WERI-Rb-1 (cell line): ENCODE data around the gene ITSN1.

Experiments used
- DNase-seq: peaks from one replicate; pipeline ENCODE4 v3.0.0-alpha.2; 2020
- H3K27ac ChIP-seq: fragments of 250-450 bp; sonication (Bioruptor Pico); 2 replicates; pipeline ENCODE4 v1.5.1; 2020; ENCODE audit warnings: mild to moderate bottlenecking, moderate library complexity
- H3K27me3 ChIP-seq: fragments of 250-450 bp; sonication (Bioruptor Pico); 2 replicates; pipeline ENCODE4 v1.5.1; 2021; ENCODE audit warnings: mild to moderate bottlenecking, low read depth, moderate library complexity; ENCODE audit not compliant: insufficient read depth, severe bottlenecking
- H3K36me3 ChIP-seq: fragments of 250-450 bp; sonication (Bioruptor Pico); 2 replicates; pipeline ENCODE4 v1.5.1; 2020; ENCODE audit warnings: mild to moderate bottlenecking, moderate library complexity
- H3K4me3 ChIP-seq: 2 replicates; pipeline ENCODE4 v1.5.1; 2011; ENCODE audit warnings: low read depth, mild to moderate bottlenecking, control low read depth, low read length
- H3K9me3 ChIP-seq: fragments of 250-450 bp; sonication (Bioruptor Pico); 2 replicates; pipeline ENCODE4 v1.5.1; 2021; ENCODE audit warnings: mild to moderate bottlenecking, moderate library complexity; ENCODE audit not compliant: severe bottlenecking
- TF ChIP-seq, protein P1 (sequence below): IDR thresholded peaks from 2 replicates; pipeline ENCODE4 v1.5.1; 2011; ENCODE audit warnings: low read depth, mild to moderate bottlenecking, control low read depth, inconsistent platforms, low read length

ITSN1 gene

DNA sequence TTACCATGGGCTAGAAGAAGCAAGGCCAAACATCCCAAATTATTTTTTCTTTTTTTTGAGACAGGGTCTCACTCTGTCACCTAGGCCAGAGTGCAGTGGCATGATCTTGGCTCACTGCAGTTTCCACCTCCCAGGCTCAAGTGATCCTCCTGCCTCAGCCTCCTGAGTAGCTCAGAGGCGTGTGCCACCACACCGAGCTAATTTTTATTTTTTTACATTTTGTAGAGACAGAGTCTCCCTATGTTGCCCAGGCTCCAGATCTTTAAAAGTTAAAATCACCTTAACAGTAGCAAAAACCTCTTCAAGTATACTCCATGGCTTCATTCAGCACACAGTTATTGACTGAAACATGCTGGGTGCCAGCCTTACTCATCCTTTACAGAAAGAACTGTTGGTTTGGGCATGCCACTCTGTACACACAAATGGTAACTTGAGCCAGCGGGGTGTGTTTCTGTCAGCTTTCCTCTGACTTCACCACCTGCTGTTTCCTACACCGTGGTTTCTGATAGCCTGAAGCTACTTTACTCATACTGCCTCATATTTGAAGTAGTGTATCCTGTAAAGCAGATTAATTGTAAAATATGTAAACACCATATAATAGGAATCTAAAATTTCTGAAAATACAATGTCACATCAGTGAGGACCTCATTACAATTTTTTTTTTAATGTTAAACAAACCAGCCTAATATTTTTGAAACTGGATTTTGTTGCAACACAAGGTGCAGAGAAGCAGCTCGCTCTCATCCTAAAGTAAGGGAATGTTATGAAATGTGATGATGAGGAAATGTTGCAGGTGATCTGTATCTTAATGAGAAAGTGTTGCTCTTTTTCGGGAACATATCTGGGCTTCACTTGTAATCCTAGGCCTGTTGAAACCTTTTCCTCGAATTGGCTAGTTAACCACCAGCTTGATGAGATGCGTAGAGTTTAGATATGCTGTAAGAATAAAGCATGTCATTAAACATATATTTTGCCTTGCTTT is 159.4 kb downstream of the ITSN1 start:
- Histone ChIP-seq H3K27me3 (no peaks in the 10 kb centered on the region), H3K9me3 (no peaks in the 10 kb centered on the region), H3K4me3 (no peak overlapping the region), H3K36me3 (peaks cover 29% of the 10 kb centered on the region), H3K27ac (no peak overlapping the region)
- DNase-seq = no peak
- TF ChIP-seq, protein P1, sequence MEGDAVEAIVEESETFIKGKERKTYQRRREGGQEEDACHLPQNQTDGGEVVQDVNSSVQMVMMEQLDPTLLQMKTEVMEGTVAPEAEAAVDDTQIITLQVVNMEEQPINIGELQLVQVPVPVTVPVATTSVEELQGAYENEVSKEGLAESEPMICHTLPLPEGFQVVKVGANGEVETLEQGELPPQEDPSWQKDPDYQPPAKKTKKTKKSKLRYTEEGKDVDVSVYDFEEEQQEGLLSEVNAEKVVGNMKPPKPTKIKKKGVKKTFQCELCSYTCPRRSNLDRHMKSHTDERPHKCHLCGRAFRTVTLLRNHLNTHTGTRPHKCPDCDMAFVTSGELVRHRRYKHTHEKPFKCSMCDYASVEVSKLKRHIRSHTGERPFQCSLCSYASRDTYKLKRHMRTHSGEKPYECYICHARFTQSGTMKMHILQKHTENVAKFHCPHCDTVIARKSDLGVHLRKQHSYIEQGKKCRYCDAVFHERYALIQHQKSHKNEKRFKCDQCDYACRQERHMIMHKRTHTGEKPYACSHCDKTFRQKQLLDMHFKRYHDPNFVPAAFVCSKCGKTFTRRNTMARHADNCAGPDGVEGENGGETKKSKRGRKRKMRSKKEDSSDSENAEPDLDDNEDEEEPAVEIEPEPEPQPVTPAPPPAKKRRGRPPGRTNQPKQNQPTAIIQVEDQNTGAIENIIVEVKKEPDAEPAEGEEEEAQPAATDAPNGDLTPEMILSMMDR = no peak

DNA sequence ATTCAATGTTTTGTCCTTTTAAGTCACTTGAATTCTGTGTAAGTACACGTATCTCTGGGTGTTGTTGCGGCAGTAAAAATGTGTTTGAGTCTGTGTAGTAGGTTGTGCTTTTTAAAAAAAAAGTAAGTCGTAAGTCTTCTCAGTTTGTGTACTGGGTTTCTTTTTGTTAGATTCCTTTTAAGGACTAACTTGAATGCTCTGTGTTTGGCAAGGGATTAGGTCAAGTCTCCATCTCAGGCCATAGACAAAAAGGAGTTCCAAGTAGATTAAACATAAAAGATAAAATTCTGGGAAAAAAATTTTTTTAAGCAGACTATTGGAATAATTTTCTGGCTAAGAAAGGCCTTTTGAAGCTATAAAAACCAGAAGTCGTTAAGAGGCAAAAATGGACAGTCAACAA is 160.2 kb downstream of the ITSN1 start:
- TF ChIP-seq, protein P1 = no peak
- H3K9me3 ChIP-seq = no peaks in the 10 kb centered on the region
- no peak overlapping the region for H3K4me3 ChIP-seq
- H3K27me3 ChIP-seq = no peaks in the 10 kb centered on the region
- H3K27ac ChIP-seq = no peak overlapping the region
- H3K36me3 ChIP-seq = peaks cover 21% of the 10 kb centered on the region
- DNase-seq = no peak

DNA sequence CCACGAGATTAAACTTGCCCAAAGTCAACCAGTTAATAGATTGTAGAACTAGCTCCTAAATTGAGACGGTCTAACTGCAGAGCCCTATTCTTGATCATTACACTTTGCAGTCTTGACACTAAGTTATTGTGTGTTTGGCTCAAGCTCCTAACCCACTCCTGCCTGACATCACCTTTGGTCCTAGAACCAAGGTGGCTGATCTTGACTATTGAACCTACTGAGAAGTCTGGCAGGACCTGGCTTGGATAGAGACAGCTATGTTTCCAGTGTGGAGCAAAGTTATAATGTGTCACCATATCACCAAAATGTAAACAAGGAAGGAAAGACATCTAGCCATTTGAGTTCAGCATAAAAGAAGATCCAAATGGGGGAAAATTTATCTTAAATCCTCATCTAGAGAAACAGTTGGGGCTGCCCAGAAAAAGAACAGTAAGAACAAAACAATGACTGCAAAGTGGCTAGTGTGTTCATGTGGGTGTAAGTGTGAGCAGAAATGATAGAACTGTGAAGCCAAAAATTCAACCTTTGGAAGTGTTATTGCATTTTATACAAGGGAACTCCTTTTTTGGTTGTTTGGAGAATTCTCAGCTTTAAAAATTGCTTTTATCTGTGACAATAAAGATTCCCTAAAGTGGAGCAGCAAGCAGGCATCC is 166.5 kb downstream of the ITSN1 start:
- Histone ChIP-seq H3K27ac (no peak overlapping the region), H3K27me3 (no peaks in the 10 kb centered on the region), H3K4me3 (no peak overlapping the region), H3K36me3 (peaks cover 5% of the 10 kb centered on the region), H3K9me3 (no peaks in the 10 kb centered on the region)
- DNase-seq = no peak
- TF ChIP-seq, protein P1 = no peak

DNA sequence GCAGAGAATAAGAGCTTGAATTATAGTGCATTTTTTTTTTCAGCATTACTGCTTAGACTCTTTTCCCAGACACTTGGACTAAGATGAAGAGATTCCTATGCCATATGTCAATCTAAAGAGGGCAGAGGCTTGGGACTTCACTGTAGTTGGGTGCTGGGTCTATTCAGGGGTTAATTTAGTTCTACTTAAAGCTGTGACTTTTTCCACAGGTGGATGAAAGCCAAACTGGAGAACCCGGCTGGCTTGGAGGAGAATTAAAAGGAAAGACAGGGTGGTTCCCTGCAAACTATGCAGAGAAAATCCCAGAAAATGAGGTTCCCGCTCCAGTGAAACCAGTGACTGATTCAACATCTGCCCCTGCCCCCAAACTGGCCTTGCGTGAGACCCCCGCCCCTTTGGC is 168.5 kb downstream of the ITSN1 start:
- DNase-seq = no peak
- Histone ChIP-seq H3K9me3 (no peaks in the 10 kb centered on the region), H3K36me3 (peaks cover 24% of the 10 kb centered on the region), H3K27ac (no peak overlapping the region), H3K27me3 (no peaks in the 10 kb centered on the region), H3K4me3 (no peak overlapping the region)
- TF ChIP-seq, protein P1 = no peak

DNA sequence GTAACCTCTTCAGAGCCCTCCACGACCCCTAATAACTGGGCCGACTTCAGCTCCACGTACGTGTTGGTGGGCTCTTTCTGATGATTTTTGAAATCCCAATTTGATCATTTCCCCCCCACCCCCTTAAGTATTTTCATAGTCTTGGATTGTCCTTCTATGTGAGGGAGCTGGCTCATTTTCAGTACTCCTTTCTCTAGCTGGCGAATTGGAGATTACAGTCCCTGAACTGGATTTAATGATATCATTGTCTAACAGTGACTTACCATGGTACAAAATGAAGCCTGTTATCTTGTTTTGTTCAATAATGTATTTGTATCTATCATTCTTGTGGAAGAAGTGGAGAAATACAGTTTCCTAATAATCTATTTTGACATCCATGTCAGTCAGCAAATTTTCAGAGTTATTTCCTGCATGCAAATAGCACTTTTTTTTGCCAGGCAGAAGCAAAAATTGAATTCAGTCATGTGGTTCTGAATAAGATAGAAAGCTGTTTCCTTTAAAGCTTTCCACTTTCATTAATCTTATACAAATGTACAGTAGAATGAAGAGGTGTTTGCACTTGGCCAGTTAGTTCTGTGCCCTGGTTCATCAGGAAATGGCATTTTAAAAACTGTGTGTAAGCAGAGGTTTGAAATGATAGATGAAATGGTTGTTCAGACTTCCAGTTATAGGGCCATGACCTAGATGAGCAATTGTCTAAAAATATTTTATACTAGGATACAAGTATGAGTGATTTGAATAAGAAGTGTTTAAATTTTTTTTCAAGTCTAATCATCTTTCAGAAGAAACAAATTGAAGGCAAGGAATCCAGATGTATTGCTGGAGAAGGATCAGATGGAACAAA is 169.1 kb downstream of the ITSN1 start:
- Histone ChIP-seq H3K4me3 (no peak overlapping the region), H3K27me3 (no peaks in the 10 kb centered on the region), H3K36me3 (peaks cover 27% of the 10 kb centered on the region), H3K27ac (no peak overlapping the region), H3K9me3 (no peaks in the 10 kb centered on the region)
- DNase-seq = no peak
- TF ChIP-seq, protein P1 = no peak
